Thoracic aorta (tissue), 2 donors: ENCODE results near the gene MARCOL. TPM values are rescaled to one million over a fixed set of nuclear protein-coding genes. Genes with fewer than 3 reads are reported as not detected.

ENCODE experiments used
- ATAC-seq: fragments of 150-250 bp; one replicate; pipeline ENCODE4 v1.8.0; 2017; ENCODE audit warnings: low read depth; ENCODE audit not compliant: insufficient number of reproducible peaks, low FRiP score
- DNase-seq: peaks from one replicate; pipeline ENCODE4 v3.0.0-alpha.2; 2020; ENCODE audit warnings: low spot score
- H3K27ac ChIP-seq, 2 donors: fragments of 200-600 bp; sonication (generic); 1 replicate in 1 of 2; 2 replicates in 1 of 2; pipeline ENCODE4 v1.5.1; 2016; ENCODE audit warnings: mild to moderate bottlenecking in 2 of 2, moderate library complexity in 2 of 2
- H3K27me3 ChIP-seq: fragments of 200-600 bp; sonication (generic); replicated peaks from 2 replicates; pipeline ENCODE4 v1.6.0; 2016; ENCODE audit warnings: mild to moderate bottlenecking; ENCODE audit not compliant: insufficient read depth
- H3K36me3 ChIP-seq: fragments of 200-600 bp; sonication (generic); one replicate; pipeline ENCODE4 v1.5.1; 2016
- H3K4me1 ChIP-seq, 2 donors: fragments of 200-600 bp; sonication (generic); 1 replicate in 1 of 2; 2 replicates in 1 of 2; pipeline versions ENCODE4 v1.5.1 to v1.6.0; 2016; ENCODE audit warnings: low read depth in 2 of 2, mild to moderate bottlenecking in 1 of 2; ENCODE audit not compliant: control insufficient read depth in 1 of 2
- H3K4me3 ChIP-seq: fragments of 200-600 bp; sonication (generic); 2 replicates; pipeline ENCODE4 v1.5.1; 2016; ENCODE audit warnings: mild to moderate bottlenecking
- H3K9me3 ChIP-seq: fragments of 200-600 bp; sonication (generic); 2 replicates; pipeline ENCODE4 v1.5.1; 2016
- CTCF ChIP-seq: fragments of 200-600 bp; sonication (generic); IDR thresholded peaks from one replicate; pipeline ENCODE4 v1.5.1; 2019; ENCODE audit warnings: antibody characterized with exemption
- total RNA-seq, 2 donors: library from RNA; depleted of rRNA; stranded (reverse); fragments of >200 nt; gene quantifications; one replicate each; pipeline versions ENCODE4 v1.1.0 to v1.2.3, GENCODE V29; 2016

The MARCOL gene
- total RNA-seq, result not detected

DNA sequence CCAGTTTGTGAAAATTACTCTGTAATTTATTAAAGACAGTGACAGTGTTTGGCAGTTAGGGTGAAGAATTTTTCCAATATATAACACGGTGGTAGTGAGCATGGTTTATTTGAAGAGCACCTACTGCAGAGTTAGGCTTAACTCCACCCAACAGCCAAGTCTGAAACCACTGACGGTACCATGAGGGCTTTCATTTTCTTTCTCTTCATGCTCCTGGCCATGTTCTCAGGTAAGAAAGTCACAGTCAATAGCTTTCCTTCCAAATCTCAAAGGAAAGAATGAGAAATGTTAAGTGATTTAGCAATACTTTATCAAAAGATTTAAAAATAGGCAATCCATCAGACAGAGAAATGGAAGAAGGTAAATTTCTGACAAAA lies at the start of gene MARCOL:
MARCOL (plus strand) TSS at position 108 of the 377 bp plus-strand sequence; CDS start at position 181, 73 bp downstream.
- DNase-seq (no peak), ATAC-seq (no peak)
- no peak for TF ChIP-seq CTCF

GRCh38 chr5:148191010-148191409 lies 47.3 kb upstream of the MARCOL start:
- no peak overlapping the region for H3K4me3 ChIP-seq
- H3K36me3 ChIP-seq, result no peaks in the 10 kb centered on the region
- H3K9me3 ChIP-seq, result no peaks in the 10 kb centered on the region
- no peak for TF ChIP-seq CTCF
- no peak for DNase-seq
- H3K4me1 ChIP-seq, result no peaks in the 10 kb centered on the region
- H3K27ac ChIP-seq, result no peak overlapping the region
- ATAC-seq, result no peak
- H3K27me3 ChIP-seq, result no peaks in the 10 kb centered on the region

More for the DNA sequence above, at the start of gene MARCOL:
- Histone ChIP-seq H3K4me1 (no peaks in the 10 kb centered on the region), H3K9me3 (no peaks in the 10 kb centered on the region), H3K27me3 (no peaks in the 10 kb centered on the region), H3K36me3 (no peaks in the 10 kb centered on the region), H3K27ac (no peak within 1 kb of the TSS), H3K4me3 (no peak within 1 kb of the TSS)

GRCh38 chr5:148193202-148193601 lies 45.1 kb upstream of the MARCOL start:
- no peak for ATAC-seq
- H3K27ac ChIP-seq, result no peak overlapping the region
- no peak for DNase-seq
- H3K36me3 ChIP-seq, result no peaks in the 10 kb centered on the region
- H3K27me3 ChIP-seq, result no peaks in the 10 kb centered on the region
- TF ChIP-seq CTCF, result no peak
- H3K4me3 ChIP-seq, result no peak overlapping the region
- H3K4me1 ChIP-seq, result no peaks in the 10 kb centered on the region
- no peaks in the 10 kb centered on the region for H3K9me3 ChIP-seq

- Histone ChIP-seq H3K4me1 (no peaks in the 10 kb centered on the region), H3K27ac (no peak overlapping the region), H3K4me3 (no peak overlapping the region), H3K36me3 (no peaks in the 10 kb centered on the region), H3K27me3 (no peaks in the 10 kb centered on the region), H3K9me3 (no peaks in the 10 kb centered on the region)
- TF ChIP-seq CTCF, result no peak
- DNase-seq, result no peak
- ATAC-seq, result no peak
Observed at GRCh38 chr5:148201151-148201550, 37.2 kb upstream of the MARCOL start.

DNA sequence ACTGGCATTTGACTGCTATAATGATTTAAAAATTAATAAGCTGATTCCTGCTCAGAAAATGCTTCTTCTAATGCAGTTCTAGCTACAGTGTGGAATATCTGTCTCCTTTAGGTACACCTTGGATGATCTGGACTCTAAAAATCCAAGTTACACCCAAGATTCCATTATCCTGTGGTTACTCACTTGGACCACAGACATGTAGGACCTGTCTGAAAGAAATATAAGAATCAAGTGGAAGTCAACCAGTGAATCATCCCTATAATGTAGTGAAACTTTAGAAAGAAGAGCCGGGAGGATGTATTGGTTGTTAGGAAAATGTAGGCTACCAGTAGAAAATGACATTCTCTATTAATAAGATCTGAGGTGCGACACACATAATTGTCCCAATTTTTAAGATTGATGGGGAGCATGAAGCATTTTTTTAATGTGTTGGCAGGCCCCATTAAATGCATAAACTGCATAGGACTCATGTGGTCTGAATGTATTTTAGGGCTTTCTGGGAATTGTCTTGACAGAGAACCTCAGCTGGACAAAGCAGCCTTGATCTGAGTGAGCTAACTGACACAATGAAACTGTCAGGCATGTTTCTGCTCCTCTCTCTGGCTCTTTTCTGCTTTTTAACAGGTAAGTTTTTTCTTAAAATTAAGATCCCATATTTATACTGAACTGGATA lies 35.7 kb upstream of the MARCOL start, which contains the start of gene SPINK6:
SPINK6 (plus strand) TSS at position 512 of the 673 bp plus-strand sequence; CDS start at position 567, 55 bp downstream.
- ATAC-seq (no peak), DNase-seq (no peak)
- Histone ChIP-seq H3K36me3 (no peaks in the 10 kb centered on the region), H3K9me3 (no peaks in the 10 kb centered on the region), H3K4me3 (no peak within 1 kb of the TSS), H3K4me1 (no peaks in the 10 kb centered on the region), H3K27ac (no peak within 1 kb of the TSS), H3K27me3 (no peaks in the 10 kb centered on the region)
- TF ChIP-seq CTCF, result no peak
